ENCODE data around the gene CNIH4.

DNA sequence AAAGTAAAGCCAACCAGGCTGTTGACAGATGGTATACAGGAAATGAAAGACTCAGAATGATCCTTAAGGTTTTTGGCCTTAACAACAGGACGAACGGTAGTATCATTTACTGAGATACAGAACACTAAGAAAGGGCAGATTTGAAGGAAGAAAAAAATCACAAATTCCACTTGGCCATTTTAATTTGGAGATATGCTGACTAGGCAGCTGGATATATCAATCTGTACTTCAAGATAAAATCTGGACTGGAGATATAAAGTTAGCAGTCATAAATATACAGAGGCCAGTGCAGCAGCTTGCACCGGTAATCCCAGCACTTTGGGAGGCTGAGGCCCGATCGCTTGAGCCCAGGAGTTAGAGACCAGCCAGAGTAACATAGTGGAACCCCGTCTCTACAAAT, 28.0 kb upstream of the CNIH4 start:
- TF ChIP-seq POLR2A (IDR thresholded peaks at IDR 0.05; ENCODE audit: low read length) (no peak), GATA1 (IDR thresholded peaks at IDR 0.05; ENCODE audit: low read depth, low read length) (no peak)

Measured in erythroblast (primary cell).